SU-DHL-6 (cell line): ENCODE data around the gene HCFC2.

Source experiments
- H2AFZ ChIP-seq: fragments of 200-600 bp; sonication (generic); 2 replicates; pipeline ENCODE4 v1.6.1; 2014; ENCODE audit warnings: low read depth, mild to moderate bottlenecking, moderate library complexity, mixed read lengths, antibody characterized with exemption, low read length; ENCODE audit not compliant: severe bottlenecking
- H3F3A ChIP-seq: fragments of 200-600 bp; shearing (Covaris generic); 2 replicates; pipeline ENCODE4 v1.6.0; 2016; ENCODE audit warnings: antibody characterized with exemption, mild to moderate bottlenecking; ENCODE audit not compliant: insufficient read depth
- H3K27ac ChIP-seq: fragments of 200-600 bp; sonication (generic); 2 replicates; pipeline ENCODE4 v1.5.1; 2016; ENCODE audit warnings: low read depth, mild to moderate bottlenecking, low read length, moderate library complexity, mixed read lengths
- H3K27me3 ChIP-seq: fragments of 200-600 bp; sonication (generic), shearing (Covaris generic); 2 replicates; pipeline ENCODE4 v1.6.0; 2014; ENCODE audit warnings: mild to moderate bottlenecking, low read length
- H3K36me3 ChIP-seq: fragments of 200-600 bp; sonication (generic); 2 replicates; pipeline ENCODE4 v1.6.1; 2014; ENCODE audit warnings: mild to moderate bottlenecking, low read length, mixed read lengths
- H3K4me2 ChIP-seq: fragments of 300-600, 200-600 bp; shearing (Covaris generic), sonication (generic); 2 replicates; pipeline ENCODE4 v1.6.0; 2014; ENCODE audit warnings: low read length, low read depth, mild to moderate bottlenecking; ENCODE audit not compliant: poor library complexity, severe bottlenecking
- H3K4me3 ChIP-seq: fragments of 200-600 bp; sonication (generic); 2 replicates; pipeline ENCODE4 v1.5.1; 2014; ENCODE audit warnings: antibody characterized with exemption, low read length, mild to moderate bottlenecking, mixed read lengths; ENCODE audit not compliant: insufficient read depth, poor library complexity, severe bottlenecking
- H3K79me2 ChIP-seq: fragments of 200-600 bp; sonication (generic); 2 replicates; pipeline ENCODE4 v1.6.1; 2014; ENCODE audit warnings: mild to moderate bottlenecking, low read length, moderate library complexity; ENCODE audit not compliant: insufficient read depth
- H3K9ac ChIP-seq: fragments of 200-600 bp; sonication (generic); 2 replicates; pipeline ENCODE4 v1.7.0; 2014; ENCODE audit warnings: mild to moderate bottlenecking, low read length
- H3K9me2 ChIP-seq: fragments of 200-600 bp; sonication (generic); replicated peaks from 2 replicates; pipeline ENCODE4 v1.6.1; 2014; ENCODE audit warnings: low read length; ENCODE audit not compliant: insufficient read depth
- H3K9me3 ChIP-seq: fragments of 200-600 bp; sonication (generic); 2 replicates; pipeline ENCODE4 v1.6.1; 2014; ENCODE audit warnings: low read length, mixed read lengths; ENCODE audit not compliant: insufficient read depth
- H4K20me1 ChIP-seq: fragments of 200-600 bp; sonication (generic); 2 replicates; pipeline ENCODE4 v1.6.1; 2014; ENCODE audit warnings: low read depth, mild to moderate bottlenecking, antibody characterized with exemption, low read length, moderate library complexity, mixed read lengths
- CTCF ChIP-seq: fragments of 200-600 bp; sonication (generic); IDR thresholded peaks from one replicate; pipeline ENCODE4 v1.5.1; 2017; ENCODE audit warnings: antibody characterized with exemption, mild to moderate bottlenecking, low read length, moderate library complexity; ENCODE audit not compliant: insufficient read depth, poor library complexity, severe bottlenecking
- EZH2phosphoT487 ChIP-seq: fragments of 200-600 bp; sonication (generic), shearing (Covaris generic); conservative IDR thresholded peaks from 2 replicates; pipeline ENCODE4 v1.6.1; 2018; ENCODE audit warnings: mild to moderate bottlenecking, antibody characterized with exemption, low read length, moderate library complexity, mixed read lengths

The HCFC2 gene

GRCh38 chr12:104049903-104050356 lies 14.4 kb upstream of the HCFC2 start, which contains the start of gene GLT8D2:
Gene GLT8D2 (minus strand): TSS chr12:104050187. CDS start chr12:104019648, 30,539 bp downstream.
- H3K9me2 ChIP-seq: no peaks in the 10 kb centered on the region
- no peaks in the 10 kb centered on the region for H4K20me1 ChIP-seq
- H3K4me3 ChIP-seq: no peak within 1 kb of the TSS
- no peaks in the 10 kb centered on the region for H3K27me3 ChIP-seq
- H3K36me3 ChIP-seq: no peaks in the 10 kb centered on the region
- H3K9ac ChIP-seq: no peak within 1 kb of the TSS
- H3K4me2 ChIP-seq: no peak within 1 kb of the TSS
- H3K27ac ChIP-seq: no peak within 1 kb of the TSS
- H2AFZ ChIP-seq: no peak within 1 kb of the TSS
- H3K9me3 ChIP-seq: no peaks in the 10 kb centered on the region
- no peaks in the 10 kb centered on the region for H3F3A ChIP-seq
- TF ChIP-seq CTCF (no peak), EZH2phosphoT487 (no peak)
- H3K79me2 ChIP-seq: no peaks in the 10 kb centered on the region

DNA sequence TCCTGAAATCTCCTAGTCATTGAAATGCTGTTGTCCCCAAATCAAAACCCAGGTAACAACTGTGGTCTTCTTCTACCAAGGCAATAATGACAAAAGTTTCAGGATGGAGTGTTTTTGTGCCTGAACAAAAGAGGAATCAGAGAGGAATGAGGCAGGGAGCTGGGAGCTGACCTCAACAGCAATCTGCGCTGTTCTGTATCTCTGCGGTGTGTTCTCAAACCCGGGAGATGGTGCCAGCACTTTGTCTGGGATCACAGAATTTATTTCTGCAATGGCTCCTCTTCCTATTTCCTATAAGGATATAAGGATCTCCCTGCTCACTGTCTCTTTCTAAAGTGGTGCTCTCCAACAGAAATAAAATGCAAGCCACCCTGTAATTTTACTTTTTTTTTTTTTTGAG lies 13.9 kb upstream of the HCFC2 start:
- no peak overlapping the region for H3K4me2 ChIP-seq
- no peak overlapping the region for H2AFZ ChIP-seq
- H3K9ac ChIP-seq: no peak overlapping the region
- no peak overlapping the region for H3K27ac ChIP-seq
- H3K9me2 ChIP-seq: no peaks in the 10 kb centered on the region
- H3K9me3 ChIP-seq: no peaks in the 10 kb centered on the region
- H3K36me3 ChIP-seq: no peaks in the 10 kb centered on the region
- TF ChIP-seq CTCF: no peak
- TF ChIP-seq EZH2phosphoT487: no peak
- H4K20me1 ChIP-seq: no peaks in the 10 kb centered on the region
- no peak overlapping the region for H3K4me3 ChIP-seq
- H3K27me3 ChIP-seq: no peaks in the 10 kb centered on the region
- H3K79me2 ChIP-seq: no peaks in the 10 kb centered on the region
- H3F3A ChIP-seq: no peaks in the 10 kb centered on the region

DNA sequence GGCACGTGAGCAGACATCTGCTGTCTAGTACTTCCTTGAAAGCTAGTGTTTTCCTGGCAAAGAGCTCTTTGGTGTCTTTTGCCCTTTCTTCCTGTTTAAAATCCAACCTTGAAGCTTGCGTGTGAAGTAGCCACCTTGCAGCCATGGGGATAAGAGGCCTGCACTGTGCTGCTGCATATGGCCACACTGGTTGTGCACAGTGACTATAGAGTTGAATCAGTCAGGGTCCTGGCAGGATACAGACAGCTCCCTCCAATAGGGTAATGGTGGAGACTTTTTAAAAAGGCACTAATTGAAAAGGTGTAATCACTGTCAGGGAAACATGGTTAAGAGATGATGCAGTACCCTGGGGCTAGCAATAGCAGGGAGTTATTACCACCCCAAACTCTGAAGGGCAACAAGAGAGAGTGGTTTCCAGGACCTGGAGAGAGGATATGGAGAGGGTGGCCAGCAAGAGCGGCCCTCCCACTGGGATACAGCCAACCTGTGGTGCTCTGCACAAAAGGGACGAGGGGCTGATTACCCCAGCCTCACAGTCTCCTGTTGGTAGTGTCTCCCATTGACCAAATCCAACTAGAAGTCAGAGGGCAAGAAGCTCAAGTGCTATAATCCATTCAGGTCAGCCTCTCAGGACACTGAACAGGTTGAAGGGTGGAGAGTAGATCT lies 9.5 kb upstream of the HCFC2 start:
- H3K27me3 ChIP-seq: no peaks in the 10 kb centered on the region
- H2AFZ ChIP-seq: no peak overlapping the region
- H3K4me2 ChIP-seq: no peak overlapping the region
- H3F3A ChIP-seq: no peaks in the 10 kb centered on the region
- no peaks in the 10 kb centered on the region for H3K79me2 ChIP-seq
- no peaks in the 10 kb centered on the region for H3K9me2 ChIP-seq
- TF ChIP-seq EZH2phosphoT487: no peak
- TF ChIP-seq CTCF: no peak
- H3K4me3 ChIP-seq: no peak overlapping the region
- H3K9me3 ChIP-seq: no peaks in the 10 kb centered on the region
- H4K20me1 ChIP-seq: no peaks in the 10 kb centered on the region
- no peak overlapping the region for H3K27ac ChIP-seq
- no peaks in the 10 kb centered on the region for H3K36me3 ChIP-seq
- H3K9ac ChIP-seq: no peak overlapping the region
